Activated T-helper 1 cell treated with anti-CD3 and anti-CD28 coated beads, Interleukin-12 subunit alpha, Interleukin-12 subunit beta, Interleukin-2, Interleukin-4 antibody, amounts not matched to agents 30 ng/mL and 10 ng/mL and 1 ng/mL, durations not matched to agents 14 hours and 24 hours and 36 hours (primary cell): ENCODE results near the gene FARS2. TPM values are rescaled to one million over a fixed set of nuclear protein-coding genes. Genes with fewer than 3 reads are reported as not detected.

ENCODE experiments used
- DNase-seq: peaks from one replicate; pipeline ENCODE4 v3.0.0; 2021; ENCODE audit warnings: low spot score
- H3K27ac Mint-ChIP-seq: one replicate; pipeline ENCODE4 v1.8.0; 2021; ENCODE audit warnings: mild to moderate bottlenecking, mixed read lengths
- H3K27me3 Mint-ChIP-seq: one replicate; pipeline ENCODE4 v1.8.0; 2022; ENCODE audit warnings: mild to moderate bottlenecking, moderate library complexity, mixed read lengths; ENCODE audit not compliant: insufficient read depth
- H3K36me3 Mint-ChIP-seq: one replicate; pipeline ENCODE4 v1.8.0; 2021; ENCODE audit warnings: low read depth, mixed read lengths
- H3K4me1 Mint-ChIP-seq: one replicate; pipeline ENCODE4 v1.8.0; 2021; ENCODE audit warnings: low read depth, mixed read lengths
- H3K4me3 Mint-ChIP-seq: one replicate; pipeline ENCODE4 v1.8.0; 2021; ENCODE audit warnings: mild to moderate bottlenecking, moderate library complexity, mixed read lengths
- H3K9me3 Mint-ChIP-seq: one replicate; pipeline ENCODE4 v1.8.0; 2021; ENCODE audit warnings: mixed read lengths
- intact Hi-C: fragments of 100-400 bp; cut with micrococcal nuclease; formaldehyde crosslinking; loops from one replicate; pipeline ENCODE4 v1.15.1; 2024
- total RNA-seq: library from RNA; stranded (reverse); gene quantifications from 2 replicates; pipeline ENCODE4 v1.2.3, GENCODE V29; 2022

Gene FARS2
- total RNA-seq, 1 donor from 2014 or later, result 23.8 TPM

DNA sequence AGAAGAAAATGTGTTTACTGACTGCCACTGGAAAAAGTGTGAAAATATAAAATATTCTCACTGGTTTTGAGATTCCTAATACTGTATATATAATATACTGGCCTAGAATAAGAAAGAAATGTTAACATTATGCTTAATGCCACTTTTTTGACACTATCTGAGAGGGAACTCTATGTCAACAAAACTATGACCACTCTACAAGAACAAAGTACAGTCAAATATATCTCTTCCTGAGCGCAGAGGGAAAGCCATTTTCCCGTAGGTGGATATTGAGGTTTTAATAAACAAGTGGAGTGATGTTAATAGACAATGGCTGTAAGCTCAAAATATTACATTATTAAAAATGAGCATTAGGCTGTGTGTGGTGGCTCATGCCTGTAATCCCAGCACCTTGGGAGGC lies 25.5 kb upstream of the FARS2 start:
- intact Hi-C loops, result no loop called here
- H3K9me3 Mint-ChIP-seq, result no peaks in the 10 kb centered on the region
- peaks cover 5% of the 10 kb centered on the region for H3K36me3 Mint-ChIP-seq
- no peak overlapping the region for H3K27ac Mint-ChIP-seq
- H3K27me3 Mint-ChIP-seq, result no peaks in the 10 kb centered on the region
- DNase-seq, result no peak
- H3K4me1 Mint-ChIP-seq, result peaks cover 11% of the 10 kb centered on the region
- no peak overlapping the region for H3K4me3 Mint-ChIP-seq

DNA sequence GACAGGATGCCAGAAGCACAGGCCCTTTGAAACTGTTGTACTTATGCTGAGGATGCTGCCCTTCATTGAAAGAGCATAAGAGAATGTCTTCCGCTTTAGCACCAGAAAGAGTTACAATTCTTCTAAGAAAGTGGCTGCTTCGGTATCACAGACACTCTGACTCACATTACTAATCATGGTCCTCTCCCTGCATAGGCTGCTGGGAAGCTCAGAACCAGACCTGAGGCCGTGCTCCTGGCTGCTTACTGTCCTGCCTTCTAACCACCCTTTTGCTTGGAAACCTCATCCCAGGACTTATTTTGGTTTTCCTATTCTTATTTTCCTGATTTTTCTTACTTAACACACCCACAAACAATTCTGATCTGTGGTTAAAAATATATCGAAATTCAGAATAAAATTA lies 23.5 kb upstream of the FARS2 start:
- intact Hi-C loops, result no loop called here

DNA sequence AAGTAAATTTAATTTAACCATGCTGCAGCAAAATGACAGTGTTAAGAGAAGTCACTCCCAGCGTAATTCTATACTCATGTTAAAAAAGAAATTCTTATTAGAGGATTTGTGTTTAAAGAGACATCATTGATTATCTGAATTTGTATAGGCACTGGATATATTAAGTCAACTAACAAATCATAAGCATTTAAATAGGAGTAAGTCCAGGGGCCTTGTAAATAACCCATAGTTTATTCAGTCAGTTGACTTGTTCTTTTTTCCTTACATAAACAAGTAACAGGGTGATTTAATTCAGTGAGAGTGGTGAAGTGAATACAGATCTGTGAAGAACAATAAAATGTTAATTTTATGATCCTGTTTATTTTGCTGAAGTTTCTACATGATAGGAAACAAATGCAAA lies 23.0 kb upstream of the FARS2 start:
- Mint-ChIP-seq H3K27me3 (no peaks in the 10 kb centered on the region), H3K4me3 (no peak overlapping the region), H3K27ac (no peak overlapping the region), H3K9me3 (no peaks in the 10 kb centered on the region), H3K36me3 (peaks cover 5% of the 10 kb centered on the region), H3K4me1 (no peaks in the 10 kb centered on the region)
- intact Hi-C loops, result no loop called here
- DNase-seq, result no peak

More for the DNA sequence above, 23.5 kb upstream of the FARS2 start:
- DNase-seq, result no peak
- H3K27me3 Mint-ChIP-seq, result no peaks in the 10 kb centered on the region
- H3K36me3 Mint-ChIP-seq, result peaks cover 5% of the 10 kb centered on the region
- H3K4me3 Mint-ChIP-seq, result no peak overlapping the region
- H3K4me1 Mint-ChIP-seq, result peaks cover 4% of the 10 kb centered on the region
- no peak overlapping the region for H3K27ac Mint-ChIP-seq
- H3K9me3 Mint-ChIP-seq, result no peaks in the 10 kb centered on the region

GRCh38 chr6:5241252-5241651 lies 20.1 kb upstream of the FARS2 start:
- DNase-seq, result no peak
- Mint-ChIP-seq H3K27ac (no peak overlapping the region), H3K36me3 (peaks cover 5% of the 10 kb centered on the region), H3K9me3 (no peaks in the 10 kb centered on the region), H3K4me3 (no peak overlapping the region), H3K27me3 (no peaks in the 10 kb centered on the region), H3K4me1 (no peaks in the 10 kb centered on the region)
- intact Hi-C loops, result no loop called here

- H3K27me3 Mint-ChIP-seq, result no peaks in the 10 kb centered on the region
- peaks cover 5% of the 10 kb centered on the region for H3K36me3 Mint-ChIP-seq
- H3K27ac Mint-ChIP-seq, result no peak overlapping the region
- intact Hi-C loops, result no loop called here
- no peak overlapping the region for H3K4me3 Mint-ChIP-seq
- no peaks in the 10 kb centered on the region for H3K9me3 Mint-ChIP-seq
- H3K4me1 Mint-ChIP-seq, result no peaks in the 10 kb centered on the region
- DNase-seq, result no peak
Observed at GRCh38 chr6:5243069-5243468, 18.2 kb upstream of the FARS2 start.

- no peak overlapping the region for H3K27ac Mint-ChIP-seq
- no peak overlapping the region for H3K4me3 Mint-ChIP-seq
- no peaks in the 10 kb centered on the region for H3K4me1 Mint-ChIP-seq
- DNase-seq, result no peak
- H3K27me3 Mint-ChIP-seq, result no peaks in the 10 kb centered on the region
- no peaks in the 10 kb centered on the region for H3K9me3 Mint-ChIP-seq
- H3K36me3 Mint-ChIP-seq, result peaks cover 6% of the 10 kb centered on the region
- intact Hi-C loops, result no loop called here
Observed at GRCh38 chr6:5246141-5247097, 14.9 kb upstream of the FARS2 start.

GRCh38 chr6:5247201-5247600 lies 14.1 kb upstream of the FARS2 start:
- no peak overlapping the region for H3K4me3 Mint-ChIP-seq
- intact Hi-C loops, result no loop called here
- no peaks in the 10 kb centered on the region for H3K9me3 Mint-ChIP-seq
- H3K36me3 Mint-ChIP-seq, result peaks cover 8% of the 10 kb centered on the region
- DNase-seq, result no peak
- no peaks in the 10 kb centered on the region for H3K4me1 Mint-ChIP-seq
- H3K27ac Mint-ChIP-seq, result no peak overlapping the region
- no peaks in the 10 kb centered on the region for H3K27me3 Mint-ChIP-seq

DNA sequence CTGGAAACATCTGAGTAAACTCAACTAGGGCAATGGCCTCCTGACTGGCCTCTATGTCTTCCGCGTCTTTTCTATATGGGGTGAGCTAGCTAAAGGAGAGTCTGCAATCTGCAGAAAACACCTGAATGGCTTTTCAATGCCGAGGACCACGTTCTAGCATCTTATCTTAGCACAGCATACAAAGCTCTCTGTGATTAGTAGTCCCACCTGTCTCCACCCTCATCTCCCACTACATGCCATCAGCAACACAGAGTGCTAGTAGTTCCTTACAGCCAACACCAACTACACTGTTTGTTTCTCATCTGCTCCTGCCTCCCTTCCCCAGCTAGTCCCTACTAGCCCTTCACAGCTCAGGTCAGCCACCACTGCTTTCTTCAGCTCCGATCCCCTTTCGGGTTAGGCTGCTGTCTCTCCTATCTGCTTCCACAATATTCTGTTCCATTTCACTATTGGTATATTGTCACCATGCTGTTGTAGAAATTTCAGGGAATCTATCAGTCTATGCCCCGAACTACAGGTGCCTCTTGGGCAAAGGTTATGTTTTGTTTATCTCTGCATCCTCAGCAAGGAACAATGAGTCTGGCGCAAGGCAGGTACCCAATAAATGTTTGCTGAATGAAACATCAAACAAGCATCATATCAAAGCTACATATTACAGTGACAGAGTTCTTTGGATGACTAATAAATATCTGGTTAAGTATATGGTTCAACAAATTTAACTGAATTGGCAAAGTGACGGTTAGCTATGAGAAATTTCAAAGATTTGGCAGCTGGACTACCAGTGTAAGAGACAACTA lies 12.8 kb upstream of the FARS2 start:
- Mint-ChIP-seq H3K27me3 (no peaks in the 10 kb centered on the region), H3K27ac (no peak overlapping the region)

GRCh38 chr6:5249451-5250122 lies 11.7 kb upstream of the FARS2 start:
- H3K4me3 Mint-ChIP-seq, result no peak overlapping the region
- no peaks in the 10 kb centered on the region for H3K4me1 Mint-ChIP-seq
- intact Hi-C loops, result no loop called here
- no peak for DNase-seq
- no peaks in the 10 kb centered on the region for H3K27me3 Mint-ChIP-seq
- no peaks in the 10 kb centered on the region for H3K9me3 Mint-ChIP-seq
- H3K27ac Mint-ChIP-seq, result no peak overlapping the region
- H3K36me3 Mint-ChIP-seq, result peaks cover 13% of the 10 kb centered on the region

More for the DNA sequence above, 12.8 kb upstream of the FARS2 start:
- Mint-ChIP-seq H3K4me1 (no peaks in the 10 kb centered on the region), H3K9me3 (no peaks in the 10 kb centered on the region), H3K4me3 (no peak overlapping the region), H3K36me3 (peaks cover 13% of the 10 kb centered on the region)
- DNase-seq, result no peak
- intact Hi-C loops, result no loop called here

DNA sequence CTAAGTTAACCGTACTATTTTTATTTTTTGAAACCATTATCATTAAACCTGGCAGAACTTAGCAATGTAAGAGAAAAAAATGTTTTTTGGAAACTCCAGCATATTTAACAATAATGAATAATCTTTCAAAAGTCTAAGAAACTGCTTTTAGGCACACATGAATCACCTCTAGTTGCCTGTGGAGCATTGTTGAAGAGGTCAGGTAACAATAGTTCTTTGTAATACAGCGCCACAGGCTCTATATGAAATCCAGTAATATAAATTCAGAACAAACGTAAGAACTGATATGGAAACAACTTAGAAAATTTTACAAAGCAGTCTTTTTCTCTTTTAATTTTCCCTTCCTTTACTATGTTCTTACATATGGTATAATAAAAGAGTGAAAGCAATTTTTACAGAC lies 10.9 kb upstream of the FARS2 start:
- intact Hi-C loops, result no loop called here
- no peaks in the 10 kb centered on the region for H3K4me1 Mint-ChIP-seq
- no peak overlapping the region for H3K4me3 Mint-ChIP-seq
- H3K36me3 Mint-ChIP-seq, result peaks cover 16% of the 10 kb centered on the region
- no peak overlapping the region for H3K27ac Mint-ChIP-seq
- no peaks in the 10 kb centered on the region for H3K9me3 Mint-ChIP-seq
- DNase-seq, result no peak
- no peaks in the 10 kb centered on the region for H3K27me3 Mint-ChIP-seq

DNA sequence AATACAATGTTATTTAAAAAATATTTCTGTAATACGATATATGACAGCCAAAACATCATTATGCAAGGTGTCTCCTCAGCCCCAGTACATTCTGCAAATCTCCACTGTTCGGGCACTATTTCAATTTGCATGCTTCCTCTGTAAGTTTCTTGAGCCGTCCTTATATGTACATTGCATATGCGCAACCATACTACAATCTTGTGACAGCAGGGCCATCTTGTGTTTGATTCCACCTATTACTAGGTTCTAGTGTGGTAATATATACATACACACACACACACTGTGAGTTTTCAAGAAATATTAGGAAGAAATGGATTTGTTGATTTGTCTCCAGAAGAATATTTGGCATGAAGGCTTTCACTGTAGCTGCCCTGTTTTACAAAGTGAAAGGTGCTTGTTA lies 10.4 kb upstream of the FARS2 start:
- no peak overlapping the region for H3K27ac Mint-ChIP-seq
- intact Hi-C loops, result no loop called here
- peaks cover 16% of the 10 kb centered on the region for H3K36me3 Mint-ChIP-seq
- no peaks in the 10 kb centered on the region for H3K4me1 Mint-ChIP-seq
- no peaks in the 10 kb centered on the region for H3K9me3 Mint-ChIP-seq
- H3K4me3 Mint-ChIP-seq, result no peak overlapping the region
- no peaks in the 10 kb centered on the region for H3K27me3 Mint-ChIP-seq
- DNase-seq, result no peak

- H3K4me3 Mint-ChIP-seq, result no peak overlapping the region
- H3K36me3 Mint-ChIP-seq, result peaks cover 16% of the 10 kb centered on the region
- H3K4me1 Mint-ChIP-seq, result peaks cover 28% of the 10 kb centered on the region
Observed at GRCh38 chr6:5256952-5257351, 4.4 kb upstream of the FARS2 start.

GRCh38 chr6:5257400-5257799 lies 3.9 kb upstream of the FARS2 start:
- Mint-ChIP-seq H3K4me3 (no peak overlapping the region), H3K27me3 (no peaks in the 10 kb centered on the region), H3K4me1 (peaks cover 28% of the 10 kb centered on the region), H3K36me3 (peaks cover 14% of the 10 kb centered on the region), H3K27ac (no peak overlapping the region), H3K9me3 (no peaks in the 10 kb centered on the region)
- intact Hi-C loops, result no loop called here
- no peak for DNase-seq

More at GRCh38 chr6:5256952-5257351, 4.4 kb upstream of the FARS2 start:
- H3K27ac Mint-ChIP-seq, result no peak overlapping the region
- no peak for DNase-seq
- H3K9me3 Mint-ChIP-seq, result no peaks in the 10 kb centered on the region
- intact Hi-C loops, result no loop called here
- no peaks in the 10 kb centered on the region for H3K27me3 Mint-ChIP-seq
